Stimulated activated CD4-positive, alpha-beta T cell treated with anti-CD3 and anti-CD28 coated beads, Interleukin-12 subunit alpha, Interleukin-12 subunit beta, amount 100 ng/mL, for 4 hours (primary cell): ENCODE measurements around the gene GLRX.
"Not testable (repeated sequence)": the region's sequence is repeated elsewhere in the genome, so short reads cannot be mapped to it uniquely, and the experiment has no call there.

ENCODE experiments used
- DNase-seq: peaks from one replicate; pipeline ENCODE4 v3.0.0-alpha.2; 2020

GLRX gene

GRCh38 chr5:95851141-95851540 lies 28.6 kb upstream of the GLRX start:
- DNase-seq: not testable (repeated sequence)

- no peak for DNase-seq
Measured at GRCh38 chr5:95850391-95850894, 27.9 kb upstream of the GLRX start.

GRCh38 chr5:95848701-95849100 lies 26.2 kb upstream of the GLRX start:
- no peak for DNase-seq

- DNase-seq: no peak
Measured at GRCh38 chr5:95847261-95847592, 24.7 kb upstream of the GLRX start.

GRCh38 chr5:95846554-95847260 lies 24.2 kb upstream of the GLRX start:
- DNase-seq: peak; percentile 59

DNA sequence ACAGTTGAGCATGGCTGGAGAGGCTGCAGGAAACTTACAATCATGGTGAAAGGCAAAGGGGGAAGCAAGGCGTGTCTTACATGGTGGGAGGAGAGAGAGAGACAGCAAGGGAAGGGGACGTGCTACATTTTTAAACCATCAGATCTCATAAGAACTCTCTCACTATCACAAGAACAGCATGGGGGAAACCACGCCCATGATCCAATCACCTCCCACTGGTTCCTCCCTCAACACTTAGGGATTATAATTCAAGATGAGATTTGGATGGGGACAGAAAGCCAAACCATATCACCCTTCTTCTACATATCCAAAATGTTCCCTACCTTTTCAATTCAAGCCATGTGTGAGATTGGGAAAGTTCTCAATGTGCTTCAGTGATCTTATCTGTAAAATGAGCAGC lies 22.9 kb upstream of the GLRX start:
- DNase-seq: no peak

DNA sequence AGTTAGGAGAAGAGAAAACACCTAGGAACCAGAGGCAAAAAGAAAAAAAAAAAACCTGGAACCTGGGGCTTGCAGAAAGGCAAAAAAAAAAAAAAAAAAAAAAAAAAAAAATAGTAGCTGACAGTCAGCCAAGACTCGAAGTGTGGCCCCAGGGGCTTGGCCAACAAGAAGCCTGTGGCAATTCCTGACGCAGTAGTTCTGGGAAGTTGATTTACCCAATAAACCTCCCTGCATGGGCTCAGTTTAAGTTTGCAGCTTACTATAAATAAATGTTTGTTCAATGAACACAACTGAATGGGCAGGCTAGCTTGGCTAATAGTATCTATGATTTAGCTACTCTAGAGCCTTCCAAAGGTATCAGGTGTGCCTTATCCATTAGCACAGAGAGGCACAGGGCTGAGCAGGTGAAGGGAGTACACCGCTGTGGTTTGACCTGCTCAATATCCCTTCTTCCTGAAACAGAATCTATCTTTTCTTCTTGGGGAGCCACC lies 21.3 kb upstream of the GLRX start:
- no peak for DNase-seq

GRCh38 chr5:95842854-95843544 lies 20.5 kb upstream of the GLRX start:
- DNase-seq: peak; percentile 45

DNA sequence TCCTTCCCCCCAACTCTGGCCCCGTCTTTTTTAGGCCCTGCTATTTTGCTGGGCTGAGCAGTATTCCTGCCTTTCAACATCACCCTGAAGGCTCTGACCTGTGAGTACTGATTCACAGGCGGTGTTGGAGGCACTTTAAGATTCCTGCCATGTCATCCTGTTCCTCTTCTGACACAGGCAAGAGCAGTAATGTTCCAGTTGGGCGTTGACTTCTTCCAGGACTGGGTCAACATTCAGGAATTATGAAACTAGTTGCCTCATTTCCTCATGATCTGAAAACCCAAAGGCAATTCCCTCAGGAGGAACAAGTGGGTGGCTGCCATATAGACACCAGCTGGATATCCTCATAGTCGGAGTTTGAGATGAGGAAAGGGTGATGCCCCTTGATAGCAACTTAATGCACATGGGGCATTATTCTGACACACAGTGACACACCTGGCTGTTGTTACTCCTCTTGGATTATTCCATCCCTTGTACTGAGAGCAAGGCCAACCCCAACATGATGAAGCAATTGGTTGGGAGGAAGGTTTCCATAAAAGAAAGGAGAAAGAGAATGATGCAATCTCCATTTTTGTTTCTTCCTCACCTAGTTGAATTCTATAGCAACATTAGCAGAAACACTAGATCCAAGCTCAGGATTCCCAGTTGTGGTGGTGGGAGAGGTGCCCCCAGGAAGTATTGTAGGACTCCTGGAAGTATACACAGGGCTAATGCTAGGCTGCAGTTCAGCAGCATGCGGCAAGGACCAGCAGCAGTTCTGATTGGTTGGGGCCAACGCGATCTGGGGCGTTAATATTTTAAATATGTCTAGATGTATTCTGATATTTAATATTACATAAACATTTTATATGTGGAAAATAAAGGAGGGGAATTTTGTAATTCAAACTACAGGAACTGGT lies 19.6 kb upstream of the GLRX start:
- no peak for DNase-seq

DNA sequence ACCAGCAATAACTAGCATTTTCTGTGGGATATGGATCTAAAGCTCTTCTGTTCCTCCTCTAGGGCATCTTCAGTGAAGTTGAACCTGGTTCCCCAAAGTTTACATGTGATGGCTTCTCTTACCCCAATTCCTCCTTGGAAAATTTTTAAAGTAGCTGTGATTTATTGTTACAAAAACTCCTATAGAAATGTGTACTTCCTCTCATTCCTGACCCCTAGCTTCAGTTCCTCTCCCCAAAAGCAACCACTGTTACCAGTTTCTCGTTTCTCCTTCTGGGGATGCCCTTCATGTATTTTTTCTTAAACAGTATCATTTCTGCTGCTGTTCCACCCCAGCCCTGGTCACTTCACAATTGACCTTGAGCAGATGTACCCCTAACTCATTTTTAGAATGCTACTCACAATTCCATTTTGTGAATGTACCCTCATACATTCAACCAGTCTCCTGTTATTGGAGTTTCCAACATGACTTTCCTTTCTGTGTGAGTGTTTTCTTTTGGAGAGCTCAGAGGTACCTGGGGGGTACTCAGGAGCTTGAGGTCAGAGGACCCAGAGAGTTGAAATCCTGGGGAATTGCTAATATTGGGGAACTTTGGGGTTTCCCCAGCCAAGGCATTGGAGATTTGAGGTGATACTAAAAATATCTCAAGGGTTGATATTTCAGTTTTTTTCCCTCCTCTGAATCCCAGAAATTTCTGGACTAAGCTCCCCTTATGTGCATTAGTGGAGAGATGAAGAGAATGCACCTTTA lies 18.6 kb upstream of the GLRX start:
- DNase-seq: no peak

DNA sequence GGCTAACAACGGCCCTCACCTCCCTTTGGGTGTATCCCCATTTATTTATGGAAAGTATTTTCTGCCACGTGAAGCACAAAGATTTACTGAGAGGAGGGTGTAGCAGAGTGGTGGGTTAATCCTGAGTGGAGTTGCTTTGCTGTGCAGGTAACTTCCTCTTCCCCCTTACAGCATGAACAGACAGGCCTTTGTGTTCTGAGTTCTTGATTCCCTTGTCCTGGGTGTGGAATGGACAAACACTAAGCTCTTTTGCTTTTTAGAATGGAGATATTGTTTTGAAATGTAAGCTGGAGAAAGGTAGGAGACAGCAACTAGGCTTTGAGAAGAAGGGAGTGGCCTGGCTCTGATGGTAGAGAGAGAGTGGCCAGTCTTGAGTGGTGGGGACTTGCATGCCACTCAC lies 17.1 kb upstream of the GLRX start:
- DNase-seq: no peak

DNA sequence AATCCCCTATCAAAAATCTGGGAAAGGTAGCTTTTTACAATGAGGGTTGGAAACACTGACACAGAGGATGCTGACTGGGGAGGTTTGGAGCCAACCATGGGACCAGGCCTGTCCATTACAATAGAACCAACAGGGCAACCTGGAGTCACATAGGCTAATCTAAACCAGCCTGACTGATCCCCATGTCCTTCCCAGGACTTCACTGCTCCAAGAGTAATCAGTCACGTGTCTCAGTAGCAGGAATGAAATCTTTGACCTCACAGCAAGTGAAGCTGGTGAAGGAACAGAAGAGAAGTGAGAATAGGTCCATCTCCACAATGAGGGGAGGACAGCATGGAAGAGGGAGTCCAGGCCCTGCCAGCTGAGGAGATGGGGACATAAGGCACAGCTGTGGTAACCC lies 16.0 kb upstream of the GLRX start:
- no peak for DNase-seq

GRCh38 chr5:95838001-95838520 lies 15.5 kb upstream of the GLRX start:
- no peak for DNase-seq

DNA sequence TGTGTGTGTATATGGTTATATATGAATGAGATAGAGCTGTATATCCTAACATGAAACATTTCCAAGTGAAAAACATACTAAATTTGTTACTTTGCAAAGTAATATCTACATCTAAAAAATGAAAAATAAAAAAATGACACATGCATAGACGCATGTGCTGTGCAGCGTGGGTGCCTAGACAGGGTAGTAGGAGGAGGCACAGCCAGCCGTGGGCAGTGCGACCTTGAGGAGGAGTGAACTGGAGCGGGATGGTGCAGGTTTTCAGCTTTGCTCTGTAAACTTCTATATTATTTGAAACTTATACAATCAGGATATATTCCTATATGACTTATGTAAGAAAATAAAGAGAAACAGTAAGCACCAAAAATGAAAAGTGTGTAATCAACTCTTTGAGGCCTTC lies 15.0 kb upstream of the GLRX start:
- no peak for DNase-seq

DNA sequence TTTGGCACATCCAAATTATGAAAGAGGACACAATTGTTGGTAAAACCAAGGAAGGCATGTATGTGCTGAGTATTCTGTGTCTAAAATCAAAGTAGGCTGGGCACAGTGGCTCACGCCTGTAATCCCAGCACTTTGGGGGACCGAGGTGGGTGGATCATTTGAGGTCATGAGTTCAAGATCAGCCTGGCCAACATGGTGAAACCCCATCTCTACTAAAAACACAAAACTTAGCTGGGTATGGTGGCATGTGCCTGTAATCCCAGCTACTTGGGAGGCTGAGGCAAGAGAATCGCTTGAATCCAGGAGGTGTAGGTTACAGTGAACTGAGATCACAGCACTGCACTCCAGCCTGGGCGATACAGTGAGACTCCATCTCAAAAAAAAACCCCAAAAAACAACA lies 14.4 kb upstream of the GLRX start:
- DNase-seq: not testable (repeated sequence)

GRCh38 chr5:95836544-95836943 lies 14.0 kb upstream of the GLRX start:
- DNase-seq: no peak

DNA sequence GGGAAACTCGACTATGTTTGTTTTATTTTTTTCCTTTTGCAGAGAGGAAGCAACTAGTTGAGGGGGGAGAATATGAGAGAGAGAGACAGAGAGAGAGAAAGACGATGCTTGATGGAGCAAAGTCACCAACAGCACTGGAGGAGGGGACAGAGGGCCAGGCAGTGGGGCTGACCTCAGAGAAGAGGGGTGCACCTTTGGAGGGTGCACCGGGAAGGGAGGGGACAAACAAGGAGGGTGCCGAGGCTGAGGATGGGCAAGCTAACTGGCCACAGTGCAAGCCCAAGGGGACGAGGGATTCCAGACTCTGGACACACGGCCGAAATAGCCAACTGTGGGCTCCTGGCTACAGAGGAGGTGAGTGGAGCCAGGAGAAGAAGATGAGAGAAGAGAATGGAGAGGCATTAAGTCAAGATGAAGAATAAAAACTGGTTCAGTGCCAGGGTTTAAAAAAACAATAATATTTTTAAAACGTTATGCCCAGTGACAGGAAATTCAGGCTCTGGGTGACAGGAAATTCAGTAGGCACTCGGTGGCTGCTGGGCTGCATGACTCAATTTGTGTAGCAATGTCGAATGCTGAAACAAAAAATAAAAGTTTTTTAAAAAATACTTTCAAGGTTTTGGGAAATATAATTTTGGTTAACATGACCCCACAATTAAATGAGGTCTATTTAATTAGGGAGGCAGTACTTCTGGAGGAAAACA lies 13.3 kb upstream of the GLRX start:
- DNase-seq: no peak

GRCh38 chr5:95832664-95833063 lies 10.1 kb upstream of the GLRX start:
- DNase-seq: no peak

- DNase-seq: no peak
Measured at GRCh38 chr5:95830226-95830625, 7.7 kb upstream of the GLRX start.

DNA sequence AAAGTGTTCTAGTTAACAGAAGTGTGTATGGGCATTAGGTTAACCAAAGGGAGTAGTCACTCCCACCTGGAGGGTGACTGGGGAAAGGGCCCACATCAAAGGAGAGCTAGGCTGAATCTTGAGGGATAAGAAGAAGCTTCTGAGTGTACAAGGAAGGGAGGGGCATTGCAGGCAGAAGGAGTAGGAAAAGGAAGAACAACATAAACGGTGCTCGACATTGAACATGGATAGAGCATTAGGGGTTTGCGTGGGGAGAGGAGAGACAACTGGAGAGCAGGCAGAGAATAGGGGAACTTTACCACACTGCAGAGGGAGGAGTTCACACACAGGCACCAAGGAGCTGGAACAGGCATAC lies 5.3 kb upstream of the GLRX start:
- DNase-seq: no peak

DNA sequence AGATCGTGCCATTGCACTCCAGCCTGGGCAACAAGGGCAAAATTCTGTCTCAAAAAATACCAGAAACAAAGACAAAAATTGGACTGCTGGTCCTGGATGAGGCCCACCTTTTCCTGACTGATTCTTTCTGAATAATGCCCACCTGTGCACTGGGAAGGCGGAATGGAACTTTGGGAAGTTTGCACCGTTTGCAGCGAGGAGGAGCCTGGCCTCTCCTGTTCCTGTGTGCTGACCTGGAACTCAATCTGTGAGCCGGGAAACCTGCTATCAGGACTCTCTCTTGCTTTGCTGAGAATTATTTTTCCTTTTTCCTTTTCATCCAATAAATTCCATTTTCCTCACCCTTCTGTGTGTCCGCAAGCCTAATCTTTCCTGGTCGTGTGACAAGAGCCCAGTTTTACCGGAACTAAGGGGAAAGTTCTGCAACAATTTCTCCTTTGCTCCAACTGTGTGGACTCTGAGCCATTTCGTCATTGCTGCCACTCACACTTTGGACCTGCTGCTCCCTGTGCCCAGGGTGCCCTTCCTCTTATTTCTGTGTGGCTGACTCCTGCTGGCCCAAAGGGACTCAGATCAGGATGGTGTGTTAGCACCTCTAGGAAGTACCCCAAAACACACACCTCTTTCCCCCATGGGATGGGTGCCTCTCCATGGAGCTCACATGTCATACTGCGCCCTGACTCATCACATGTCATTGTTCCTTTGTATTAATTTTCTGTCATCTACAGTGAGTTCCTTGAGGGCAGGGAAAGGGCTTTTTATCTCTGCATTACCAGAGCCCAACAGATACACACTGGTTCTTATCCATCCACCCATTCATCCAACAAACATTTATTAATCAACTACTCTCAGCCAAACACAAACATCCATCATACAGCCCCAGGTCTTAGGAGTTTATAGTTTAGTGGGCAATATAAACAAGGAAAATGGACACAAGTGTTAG lies 4.7 kb upstream of the GLRX start:
- no peak for DNase-seq
